Erythroblast (primary cell): ENCODE results near the gene HOXC13.
A peak's percentile ranks its signal among the peaks of the same experiment; 100 is the strongest.

Experiments used
- DNase-seq, 2 experiments: peaks; one replicate each; lab custom pipeline; 2025; lab: John Stamatoyannopoulos, UW
- GATA1 ChIP-seq: IDR thresholded peaks from 2 replicates; pipeline ENCODE4 v1.6.1; 2011; ENCODE audit warnings: low read depth, mild to moderate bottlenecking, control low read depth, low read length, moderate library complexity
- POLR2A ChIP-seq: IDR thresholded peaks from 2 replicates; pipeline ENCODE4 v1.6.1; 2011; ENCODE audit warnings: mild to moderate bottlenecking, low read length

The HOXC13 gene

GRCh38 chr12:53944907-53945847 lies 6.5 kb downstream of the HOXC13 start:
- DNase-seq: no peak
- TF ChIP-seq GATA1 (no peak), POLR2A (no peak)

- DNase-seq: no peak
- TF ChIP-seq POLR2A (no peak), GATA1 (no peak)
These were observed 9.1 kb downstream of the HOXC13 start for GRCh38 chr12:53947743-53948142.

- TF ChIP-seq GATA1 (no peak), POLR2A (no peak)
- peak in 1 of 2 experiments; percentile 45 for DNase-seq
These were observed 10.3 kb downstream of the HOXC13 start for GRCh38 chr12:53948650-53949593.

- no peak for TF ChIP-seq POLR2A
- TF ChIP-seq GATA1: no peak
- DNase-seq: no peak
These were observed 11.2 kb downstream of the HOXC13 start for GRCh38 chr12:53949631-53950436.

- DNase-seq: no peak
- TF ChIP-seq GATA1 (no peak), POLR2A (no peak)
These were observed 11.8 kb downstream of the HOXC13 start for GRCh38 chr12:53950437-53950773.

GRCh38 chr12:53950789-53951576 lies 12.4 kb downstream of the HOXC13 start:
- no peak for DNase-seq
- TF ChIP-seq POLR2A (no peak), GATA1 (no peak)

GRCh38 chr12:53951577-53952334 lies 13.1 kb downstream of the HOXC13 start:
- no peak for DNase-seq
- TF ChIP-seq GATA1: no peak
- TF ChIP-seq POLR2A: no peak

- no peak for DNase-seq
- no peak for TF ChIP-seq GATA1
- TF ChIP-seq POLR2A: no peak
These were observed 13.7 kb downstream of the HOXC13 start for GRCh38 chr12:53952335-53952694.

- DNase-seq: no peak
- no peak for TF ChIP-seq POLR2A
- no peak for TF ChIP-seq GATA1
These were observed 14.5 kb downstream of the HOXC13 start for GRCh38 chr12:53952871-53953734.

GRCh38 chr12:53953831-53954693 lies 15.4 kb downstream of the HOXC13 start:
- TF ChIP-seq POLR2A: no peak
- no peak for TF ChIP-seq GATA1
- no peak for DNase-seq
